ENCODE results near the gene DDX6.

- TF ChIP-seq CTCF (conservative IDR thresholded peaks at IDR 0.05; ENCODE audit: low read length), result no peak
- no peak for TF ChIP-seq EZH2phosphoT487 (IDR thresholded peaks at IDR 0.05; ENCODE audit: borderline replicate concordance, low read depth, low read length)
Observed at GRCh38 chr11:118827118-118827517, 36.2 kb upstream of the DDX6 start.

Data from OCI-LY7 (cell line).